C4-2B (cell line): Measurements from ENCODE around the gene PTPN1.

Experiments
- H3K27ac ChIP-seq: fragments of 450-650 bp; 2 replicates; pipeline ENCODE4 v1.5.1; 2017
- ZFX ChIP-seq: fragments of 450-650 bp; IDR thresholded peaks from 2 replicates; pipeline ENCODE4 v1.6.1; 2017
- TF ChIP-seq, protein P1 (sequence below): fragments of 450-650 bp; conservative IDR thresholded peaks from 2 replicates; pipeline ENCODE4 v1.5.1; 2017; ENCODE audit warnings: mild to moderate bottlenecking

Gene PTPN1

GRCh38 chr20:50607850-50608749 is 97.9 kb downstream of the PTPN1 start:
- TF ChIP-seq, protein P1, sequence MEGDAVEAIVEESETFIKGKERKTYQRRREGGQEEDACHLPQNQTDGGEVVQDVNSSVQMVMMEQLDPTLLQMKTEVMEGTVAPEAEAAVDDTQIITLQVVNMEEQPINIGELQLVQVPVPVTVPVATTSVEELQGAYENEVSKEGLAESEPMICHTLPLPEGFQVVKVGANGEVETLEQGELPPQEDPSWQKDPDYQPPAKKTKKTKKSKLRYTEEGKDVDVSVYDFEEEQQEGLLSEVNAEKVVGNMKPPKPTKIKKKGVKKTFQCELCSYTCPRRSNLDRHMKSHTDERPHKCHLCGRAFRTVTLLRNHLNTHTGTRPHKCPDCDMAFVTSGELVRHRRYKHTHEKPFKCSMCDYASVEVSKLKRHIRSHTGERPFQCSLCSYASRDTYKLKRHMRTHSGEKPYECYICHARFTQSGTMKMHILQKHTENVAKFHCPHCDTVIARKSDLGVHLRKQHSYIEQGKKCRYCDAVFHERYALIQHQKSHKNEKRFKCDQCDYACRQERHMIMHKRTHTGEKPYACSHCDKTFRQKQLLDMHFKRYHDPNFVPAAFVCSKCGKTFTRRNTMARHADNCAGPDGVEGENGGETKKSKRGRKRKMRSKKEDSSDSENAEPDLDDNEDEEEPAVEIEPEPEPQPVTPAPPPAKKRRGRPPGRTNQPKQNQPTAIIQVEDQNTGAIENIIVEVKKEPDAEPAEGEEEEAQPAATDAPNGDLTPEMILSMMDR: no peak
- TF ChIP-seq ZFX: no peak
- H3K27ac ChIP-seq: no peak overlapping the region

DNA sequence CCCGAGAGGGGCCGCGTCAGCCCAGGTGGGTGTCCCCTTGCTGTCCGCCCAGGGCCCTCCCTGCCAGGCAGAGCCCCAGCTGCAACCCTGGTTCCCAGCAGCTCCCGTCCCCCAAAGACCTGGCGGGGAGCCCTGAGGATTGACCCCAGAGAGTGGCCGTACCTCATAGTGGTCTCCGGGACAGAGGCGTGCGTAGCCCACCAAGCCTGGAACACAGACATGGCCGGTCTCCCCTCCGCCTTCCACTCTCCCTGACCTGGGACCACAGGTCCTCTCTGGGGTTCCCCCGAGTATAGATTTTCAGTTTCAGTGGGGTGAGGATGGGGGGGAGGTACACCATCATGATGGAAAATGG is 98.5 kb downstream of the PTPN1 start:
- H3K27ac ChIP-seq: no peak overlapping the region
- no peak for TF ChIP-seq ZFX
- TF ChIP-seq, protein P1: no peak

DNA sequence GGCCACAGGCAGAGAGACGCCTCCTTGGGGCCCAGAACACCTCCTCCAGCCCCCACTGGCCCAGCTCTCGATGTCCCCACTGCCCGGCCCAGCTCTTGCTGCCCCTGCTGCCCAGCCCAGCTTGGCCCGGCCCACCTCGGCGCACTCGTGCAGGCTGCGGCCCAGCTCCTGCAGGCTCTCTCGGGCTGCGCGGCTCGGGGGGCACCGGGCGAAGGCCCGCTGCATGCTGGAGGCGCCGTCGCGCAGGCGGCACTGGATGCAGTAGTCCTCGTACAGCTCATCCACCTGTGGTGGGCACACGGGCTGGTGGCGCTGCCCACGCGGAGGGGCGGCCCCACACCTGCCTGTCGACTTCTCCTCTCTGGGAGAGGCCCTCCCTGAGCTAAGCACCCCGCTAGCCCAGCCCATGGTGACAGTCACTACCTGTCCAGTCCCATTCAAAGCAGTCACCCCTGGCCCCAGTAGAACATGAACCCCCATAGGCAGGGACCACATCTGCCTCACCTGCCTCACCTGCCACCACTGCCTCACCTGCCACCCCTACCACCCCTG is 99.3 kb downstream of the PTPN1 start:
- TF ChIP-seq, protein P1: no peak
- TF ChIP-seq ZFX: no peak

GRCh38 chr20:50610212-50610718 is 100.1 kb downstream of the PTPN1 start:
- TF ChIP-seq, protein P1: no peak

More for the DNA sequence above, 99.3 kb downstream of the PTPN1 start:
- H3K27ac ChIP-seq: no peak overlapping the region

DNA sequence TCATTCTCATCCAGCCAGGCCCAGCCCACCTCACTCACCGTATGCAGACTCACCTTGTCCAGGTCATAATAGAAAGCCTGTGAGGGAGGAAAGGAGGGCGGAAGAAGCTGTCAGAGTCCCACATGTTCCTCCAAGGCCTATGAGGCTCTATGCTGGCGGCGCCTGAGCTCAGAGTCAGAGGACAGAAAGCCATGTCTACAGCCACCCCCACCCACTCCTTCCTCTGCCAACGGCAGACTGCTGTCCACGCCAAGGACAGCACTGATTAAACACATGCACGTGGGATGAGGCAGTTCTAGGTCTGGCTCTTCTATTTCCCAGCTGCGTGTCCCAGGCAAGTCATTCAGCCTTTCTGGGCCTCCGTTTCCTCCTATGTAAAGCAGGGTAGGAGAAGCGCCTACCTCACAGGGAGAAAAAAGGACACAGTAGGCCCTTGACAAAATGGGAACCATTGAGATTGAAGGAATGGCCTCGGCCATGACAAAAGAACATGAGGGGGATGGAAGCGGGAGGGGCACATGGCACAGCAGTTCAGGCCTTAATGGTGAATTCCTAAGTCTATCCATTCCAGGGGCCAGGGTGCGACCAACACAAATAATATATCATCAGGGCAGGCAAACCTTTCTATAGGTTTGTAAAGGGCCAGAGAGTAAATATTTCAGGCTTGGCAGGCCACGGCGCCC is 101.1 kb downstream of the PTPN1 start:
- TF ChIP-seq, protein P1: no peak
- TF ChIP-seq ZFX: no peak

More at GRCh38 chr20:50610212-50610718, 100.1 kb downstream of the PTPN1 start:
- H3K27ac ChIP-seq: no peak overlapping the region

GRCh38 chr20:50613438-50614169 is 103.4 kb downstream of the PTPN1 start:
- TF ChIP-seq, protein P1: no peak
- TF ChIP-seq ZFX: no peak
- no peak overlapping the region for H3K27ac ChIP-seq

More for the DNA sequence above, 101.1 kb downstream of the PTPN1 start:
- no peak overlapping the region for H3K27ac ChIP-seq
